HL-60 (cell line): ENCODE data around the gene SHANK2.

Source experiments
- DNase-seq, 2 experiments: peaks; one replicate each; pipeline ENCODE4 v3.0.0-alpha.2; 2010 to 2020; ENCODE audit warnings: low read depth in 1 of 2, low spot score in 1 of 2
- H3K27ac ChIP-seq: fragments of 250-450 bp; sonication (Bioruptor Pico); replicated peaks from 2 replicates; pipeline ENCODE4 v1.5.1; 2020; ENCODE audit warnings: mild to moderate bottlenecking, moderate library complexity
- H3K27me3 ChIP-seq: fragments of 250-450 bp; sonication (Bioruptor Pico); 2 replicates; pipeline ENCODE4 v1.5.1; 2021; ENCODE audit warnings: mild to moderate bottlenecking, moderate library complexity; ENCODE audit not compliant: insufficient read depth, poor library complexity, severe bottlenecking
- H3K4me3 ChIP-seq: replicated peaks from 2 replicates; pipeline ENCODE4 v1.5.1; 2011; ENCODE audit warnings: mild to moderate bottlenecking, control low read depth, low read length; ENCODE audit not compliant: insufficient read depth
- CTCF ChIP-seq: IDR thresholded peaks from one replicate; pipeline ENCODE4 v1.5.1; 2011; ENCODE audit warnings: low read length, control low read depth, inconsistent platforms; ENCODE audit not compliant: insufficient read depth
- GABPA ChIP-seq: IDR thresholded peaks from 2 replicates; pipeline ENCODE4 v1.6.1; 2012; ENCODE audit warnings: low read depth
- POLR2AphosphoS5 ChIP-seq: IDR thresholded peaks from 2 replicates; pipeline ENCODE4 v1.6.1; 2012; ENCODE audit warnings: low read depth
- REST ChIP-seq: IDR thresholded peaks from 2 replicates; pipeline ENCODE4 v1.6.1; 2012; ENCODE audit warnings: low read depth; ENCODE audit not compliant: insufficient replicate concordance
- SPI1 ChIP-seq: IDR thresholded peaks from 2 replicates; pipeline ENCODE4 v1.6.1; 2012; ENCODE audit warnings: low read depth, mild to moderate bottlenecking, borderline replicate concordance

The SHANK2 gene

GRCh38 chr11:71222318-71223080, 29.9 kb downstream of the SHANK2 start:
- Histone ChIP-seq H3K27ac (no peak overlapping the region), H3K27me3 (no peaks in the 10 kb centered on the region), H3K4me3 (no peak overlapping the region)
- DNase-seq = no peak
- TF ChIP-seq REST (no peak), SPI1 (no peak), POLR2AphosphoS5 (no peak), CTCF (no peak), GABPA (no peak)

GRCh38 chr11:71221821-71222220, 30.6 kb downstream of the SHANK2 start:
- TF ChIP-seq REST (no peak), SPI1 (no peak), CTCF (no peak), GABPA (no peak), POLR2AphosphoS5 (no peak)
- no peak overlapping the region for H3K4me3 ChIP-seq
- no peaks in the 10 kb centered on the region for H3K27me3 ChIP-seq
- H3K27ac ChIP-seq = no peak overlapping the region
- DNase-seq = no peak

GRCh38 chr11:71221201-71221600, 31.2 kb downstream of the SHANK2 start:
- H3K27ac ChIP-seq = no peak overlapping the region
- no peak overlapping the region for H3K4me3 ChIP-seq
- no peak for DNase-seq

More at GRCh38 chr11:71221201-71221600, 31.2 kb downstream of the SHANK2 start:
- no peak for TF ChIP-seq CTCF
- TF ChIP-seq SPI1 = no peak
- TF ChIP-seq REST = no peak
- no peak for TF ChIP-seq GABPA
- TF ChIP-seq POLR2AphosphoS5 = no peak
- no peaks in the 10 kb centered on the region for H3K27me3 ChIP-seq
